NCI-H1105 treated with DMSO at 0.1 percent for 48 hours (cell line): ENCODE data around the gene ZDHHC14.
"Not testable (repeated sequence)": the region's sequence is repeated elsewhere in the genome, so short reads cannot be mapped to it uniquely, and the experiment has no call there.

ENCODE experiments used
- DNase-seq: peaks from one replicate; lab custom pipeline; 2025; lab: John Stamatoyannopoulos, UW

Gene ZDHHC14

GRCh38 chr6:157552820-157553485 lies 172.0 kb downstream of the ZDHHC14 start:
- no peak for DNase-seq

GRCh38 chr6:157554747-157555146 lies 173.8 kb downstream of the ZDHHC14 start:
- DNase-seq, result no peak

- no peak for DNase-seq
Observed at GRCh38 chr6:157555455-157556143, 174.6 kb downstream of the ZDHHC14 start.

- DNase-seq, result no peak
Observed at GRCh38 chr6:157556144-157556645, 175.2 kb downstream of the ZDHHC14 start.

GRCh38 chr6:157556671-157557430 lies 175.9 kb downstream of the ZDHHC14 start:
- peak; percentile 92 for DNase-seq

GRCh38 chr6:157557559-157557958 lies 176.6 kb downstream of the ZDHHC14 start:
- no peak for DNase-seq

GRCh38 chr6:157558049-157558448 lies 177.1 kb downstream of the ZDHHC14 start:
- DNase-seq, result no peak

GRCh38 chr6:157558487-157559200 lies 177.7 kb downstream of the ZDHHC14 start:
- DNase-seq, result no peak

- no peak for DNase-seq
Observed at GRCh38 chr6:157559201-157559756, 178.3 kb downstream of the ZDHHC14 start.

GRCh38 chr6:157560063-157560462 lies 179.1 kb downstream of the ZDHHC14 start:
- DNase-seq, result not testable (repeated sequence)

GRCh38 chr6:157560691-157561413 lies 179.9 kb downstream of the ZDHHC14 start:
- peak; percentile 96 for DNase-seq

- DNase-seq, result peak; percentile 96
Observed at GRCh38 chr6:157561414-157561790, 180.4 kb downstream of the ZDHHC14 start.

GRCh38 chr6:157561929-157562810 lies 181.2 kb downstream of the ZDHHC14 start:
- no peak for DNase-seq

- no peak for DNase-seq
Observed at GRCh38 chr6:157562997-157563396, 182.0 kb downstream of the ZDHHC14 start.

- DNase-seq, result no peak
Observed at GRCh38 chr6:157563611-157564284, 182.8 kb downstream of the ZDHHC14 start.

GRCh38 chr6:157568702-157569101 lies 187.7 kb downstream of the ZDHHC14 start:
- no peak for DNase-seq

GRCh38 chr6:157569543-157569942 lies 188.6 kb downstream of the ZDHHC14 start:
- no peak for DNase-seq

- no peak for DNase-seq
Observed at GRCh38 chr6:157570104-157570503, 189.1 kb downstream of the ZDHHC14 start.

- no peak for DNase-seq
Observed at GRCh38 chr6:157570752-157571151, 189.8 kb downstream of the ZDHHC14 start.
